ENCODE results near the gene CHODL.

CHODL gene

DNA sequence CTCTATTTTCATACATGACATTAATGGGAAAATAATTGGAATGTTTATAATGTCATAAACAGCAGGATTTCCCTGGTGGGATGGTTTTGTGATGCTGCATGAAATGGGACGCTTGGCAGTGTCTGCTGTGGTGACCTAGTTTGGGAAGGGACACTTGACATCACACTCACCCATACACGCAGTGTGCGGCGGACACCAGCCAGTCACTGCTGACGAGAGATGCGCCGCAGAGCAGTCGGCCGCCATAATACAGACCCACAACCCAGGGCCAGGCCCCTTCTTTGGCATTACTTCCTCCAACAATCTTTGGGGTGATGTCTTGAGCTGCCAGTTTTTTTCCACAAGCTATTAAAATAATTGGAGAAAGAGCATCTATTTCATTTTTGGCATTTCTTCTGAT is 49.5 kb downstream of the CHODL start:
- DNase-seq, result no peak

DNA sequence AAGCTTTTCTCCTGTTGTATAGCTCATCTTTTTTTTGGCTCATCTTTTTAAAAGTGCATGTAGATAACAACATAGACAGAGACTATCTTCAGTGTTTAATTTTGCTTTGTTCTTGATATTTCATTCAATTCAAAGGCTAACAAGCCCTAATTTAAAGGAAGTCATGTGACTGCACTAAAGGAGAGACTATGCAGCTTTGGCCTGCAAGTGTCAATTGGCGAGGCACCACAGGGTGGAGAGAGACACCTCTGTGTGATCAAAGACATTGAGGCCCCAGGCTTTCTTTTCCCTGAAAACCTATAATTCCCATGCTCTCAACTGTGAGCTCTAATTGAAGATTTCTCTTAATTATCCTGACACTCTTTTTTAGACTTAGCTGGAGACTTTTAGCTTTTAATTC is 53.6 kb downstream of the CHODL start:
- no peak for DNase-seq
